Activated CD8-positive, alpha-beta memory T cell treated with anti-CD3 and anti-CD28 coated beads, Interleukin-2, amount 50 U/mL, for 24 hours (primary cell): ENCODE measurements around the gene PLK1.
"Not testable (repeated sequence)": the region's sequence is repeated elsewhere in the genome, so short reads cannot be mapped to it uniquely, and the experiment has no call there.

Source experiments
- DNase-seq: peaks from one replicate; pipeline ENCODE4 v3.0.0-alpha.2; 2020; ENCODE audit errors: extremely low read depth

PLK1 gene

GRCh38 chr16:23710008-23710407 is 31.3 kb downstream of the PLK1 start:
- no peak for DNase-seq

- no peak for DNase-seq
Measured at GRCh38 chr16:23710504-23710903, 31.8 kb downstream of the PLK1 start.

- DNase-seq: no peak
Measured at GRCh38 chr16:23711785-23712184, 33.1 kb downstream of the PLK1 start.

GRCh38 chr16:23712976-23713375 is 34.3 kb downstream of the PLK1 start, which contains the start of gene ERN2:
Gene ERN2 (minus strand): TSS chr16:23713222. CDS start chr16:23713187, 35 bp downstream.
- no peak for DNase-seq

- no peak for DNase-seq
Measured at GRCh38 chr16:23716484-23716883, 37.8 kb downstream of the PLK1 start.

GRCh38 chr16:23722613-23723240 is 44.0 kb downstream of the PLK1 start:
- not testable (repeated sequence) for DNase-seq

GRCh38 chr16:23724096-23724784 is 45.6 kb downstream of the PLK1 start:
- no peak for DNase-seq

- DNase-seq: no peak
Measured at GRCh38 chr16:23724785-23725131, 46.1 kb downstream of the PLK1 start.

- no peak for DNase-seq
Measured at GRCh38 chr16:23726710-23727109, 48.0 kb downstream of the PLK1 start.

GRCh38 chr16:23728112-23728477 is 49.4 kb downstream of the PLK1 start:
- DNase-seq: no peak

- DNase-seq: no peak
Measured at GRCh38 chr16:23729503-23730424, 51.1 kb downstream of the PLK1 start.

GRCh38 chr16:23734176-23734893 is 55.6 kb downstream of the PLK1 start:
- no peak for DNase-seq

- not testable (repeated sequence) for DNase-seq
Measured at GRCh38 chr16:23737423-23738028, 58.8 kb downstream of the PLK1 start.

GRCh38 chr16:23739516-23739915 is 60.8 kb downstream of the PLK1 start:
- DNase-seq: no peak
